ENCODE results near the gene ZNF157.
"Not testable (repeated sequence)": the region's sequence is repeated elsewhere in the genome, so short reads cannot be mapped to it uniquely, and the experiment has no call there.

Gene ZNF157

DNA sequence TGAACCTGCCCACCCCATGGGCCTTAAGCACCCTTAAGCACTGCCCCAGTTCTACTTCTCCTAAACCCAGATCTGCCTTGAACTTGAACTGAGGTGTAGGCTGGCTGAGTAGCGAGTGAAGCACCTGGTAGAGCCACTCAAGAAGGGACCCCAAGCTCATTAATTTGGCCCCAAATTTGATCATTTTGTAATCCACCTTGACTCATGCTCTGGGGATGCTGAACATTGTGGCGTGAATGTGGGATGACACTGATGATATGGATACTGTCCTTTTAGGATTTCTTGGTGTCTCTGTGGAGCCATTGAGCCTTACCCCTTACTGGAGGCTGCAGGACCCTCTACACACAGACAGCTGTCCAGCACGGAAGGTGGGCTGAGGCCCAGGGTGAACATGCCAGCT lies at the start of gene ZNF157:
Gene ZNF157 (plus strand): TSS at position 301 of the 400 bp plus-strand sequence. CDS start 91 bp downstream, at position 392.
- DNase-seq (ENCODE audit: low read depth, low spot score) = no peak

DNA sequence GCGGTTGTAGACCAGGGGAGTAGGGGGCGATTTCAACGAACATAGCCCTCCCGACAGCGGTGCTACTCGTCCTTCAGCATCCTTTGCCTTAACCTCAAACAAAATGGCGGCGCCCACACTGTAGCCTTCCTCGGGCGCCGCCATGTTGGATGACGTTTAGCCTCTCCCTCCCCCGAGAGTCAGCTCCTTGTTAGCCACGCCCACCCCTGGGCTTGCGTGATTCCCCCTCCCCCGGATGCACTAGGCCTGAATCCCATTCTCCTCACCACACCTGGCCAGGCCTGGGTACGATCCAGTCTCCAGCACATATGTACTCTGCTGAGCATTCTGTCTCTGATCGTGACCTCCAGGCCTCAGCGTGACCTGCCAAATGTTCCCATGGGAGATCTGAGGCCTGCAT lies 49.0 kb upstream of the ZNF157 start:
- peak; percentile 67 for DNase-seq (ENCODE audit: low read depth, low spot score)

DNA sequence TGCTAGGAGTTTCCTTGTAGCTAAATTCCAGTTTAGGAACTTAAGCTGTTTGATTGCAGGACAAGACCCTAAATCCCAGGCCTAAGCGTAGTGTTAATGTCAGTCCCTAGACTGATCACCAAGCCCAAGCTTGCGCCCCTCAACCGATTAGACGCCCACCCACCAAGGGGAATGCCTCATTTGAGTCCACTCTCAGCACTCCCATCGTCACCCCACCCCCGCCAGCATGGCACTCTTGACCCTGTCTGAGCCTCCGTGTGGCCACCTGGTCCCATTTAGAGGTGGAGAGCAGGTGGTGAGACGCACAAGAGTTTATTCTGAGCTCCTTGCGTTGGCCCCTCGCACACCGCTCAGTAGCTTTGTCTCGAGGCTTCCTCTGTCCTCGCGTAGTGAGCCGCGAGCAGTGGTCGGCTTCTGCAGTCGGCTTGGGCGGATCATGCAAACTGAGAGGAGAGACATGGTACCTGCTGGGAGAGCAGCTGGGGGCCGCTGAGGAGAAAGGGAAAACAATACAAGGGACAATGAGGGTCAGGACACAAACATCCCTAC lies 48.5 kb upstream of the ZNF157 start:
- DNase-seq (ENCODE audit: low read depth, low spot score) = no peak

DNA sequence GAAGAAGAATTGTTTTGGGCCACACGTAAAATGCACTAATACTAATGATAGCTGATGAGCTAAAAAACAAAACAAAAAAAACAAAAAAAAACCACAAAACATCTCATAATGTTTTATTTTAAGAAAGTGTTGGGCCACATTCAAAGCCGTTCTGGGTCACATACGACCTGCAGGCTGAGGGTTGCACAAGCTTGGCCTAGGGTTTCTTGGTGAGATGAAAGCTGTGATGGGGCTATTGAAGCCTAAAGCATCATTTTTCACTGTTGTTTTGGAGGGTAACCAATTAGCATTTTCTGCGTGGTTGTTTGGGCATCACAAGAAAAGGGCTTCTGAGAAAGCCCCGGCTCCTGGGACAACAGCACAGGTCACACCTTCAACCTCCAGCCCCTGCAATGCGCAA lies 42.5 kb upstream of the ZNF157 start:
- no peak for DNase-seq (ENCODE audit: low read depth, low spot score)

DNA sequence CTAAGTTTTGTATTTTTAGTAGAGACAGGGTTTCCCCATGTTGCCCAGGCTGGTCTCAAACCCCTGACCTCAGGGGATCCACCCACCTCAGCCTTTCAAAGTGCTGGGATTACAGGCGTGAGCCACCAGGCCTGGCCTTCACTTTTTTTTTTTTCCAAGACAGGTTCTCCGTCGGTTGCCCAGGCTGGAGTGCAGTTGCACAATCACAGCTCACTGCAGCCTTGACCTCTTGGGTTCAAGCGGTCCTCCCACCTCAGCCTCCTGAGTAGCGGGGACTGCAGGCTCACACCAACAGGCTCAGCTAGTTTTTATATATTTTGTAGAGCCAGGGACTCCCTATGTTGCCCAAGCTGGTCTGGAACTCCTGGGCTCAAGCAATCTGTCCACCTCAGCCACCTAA lies 37.6 kb upstream of the ZNF157 start:
- DNase-seq (ENCODE audit: low read depth, low spot score) = not testable (repeated sequence)

DNA sequence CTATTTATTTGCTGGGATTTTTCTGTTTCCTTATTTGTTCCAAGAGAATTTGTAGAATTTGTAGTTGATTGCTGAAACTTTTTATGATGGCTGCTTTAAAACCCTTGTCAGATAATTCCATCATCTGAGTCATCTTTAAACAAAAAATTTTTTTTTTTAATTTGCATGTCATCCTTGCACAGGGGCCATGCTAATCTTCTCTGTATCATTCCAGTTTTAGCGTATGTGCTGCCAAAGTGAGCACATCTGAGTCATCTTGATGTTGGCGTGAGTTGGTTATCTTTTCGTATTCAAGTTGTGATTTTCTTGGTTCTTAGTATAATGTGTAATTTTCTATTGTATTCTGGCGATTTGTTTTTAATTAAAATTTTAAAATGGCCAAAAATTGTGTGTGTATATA lies 18.7 kb upstream of the ZNF157 start:
- DNase-seq (ENCODE audit: low read depth, low spot score) = no peak

DNA sequence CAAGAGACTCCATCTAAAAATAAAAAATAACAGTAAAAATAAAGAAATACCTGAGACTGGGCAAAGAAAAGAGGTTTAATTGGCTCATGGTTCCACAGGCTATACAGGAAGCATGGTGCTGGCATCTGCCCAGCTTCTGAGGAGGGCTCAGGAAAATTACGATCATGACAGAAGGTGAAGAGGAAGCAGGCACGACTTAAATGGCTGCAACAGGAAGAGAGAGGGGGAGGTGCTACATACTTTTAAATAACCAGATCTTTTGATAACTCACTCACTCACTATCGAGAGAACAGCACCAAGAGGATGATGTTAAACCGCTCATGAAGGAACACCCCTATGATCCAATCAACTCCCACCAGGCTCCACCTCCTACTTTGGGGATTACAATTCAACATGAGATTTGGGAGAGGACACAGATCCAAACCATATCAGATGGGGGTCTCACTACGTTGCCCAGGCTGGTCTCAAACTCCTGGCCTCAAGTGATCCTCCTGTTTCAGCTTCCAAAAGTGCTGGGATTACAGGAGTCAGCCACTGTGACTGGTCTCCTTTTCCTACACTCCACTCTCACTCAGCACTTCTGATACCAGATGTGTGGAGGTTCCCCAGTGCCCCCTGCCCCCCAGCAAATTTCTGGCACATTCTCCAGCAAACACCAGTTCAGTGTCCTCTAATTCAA lies 11.9 kb upstream of the ZNF157 start:
- DNase-seq (ENCODE audit: low read depth, low spot score) = no peak

DNA sequence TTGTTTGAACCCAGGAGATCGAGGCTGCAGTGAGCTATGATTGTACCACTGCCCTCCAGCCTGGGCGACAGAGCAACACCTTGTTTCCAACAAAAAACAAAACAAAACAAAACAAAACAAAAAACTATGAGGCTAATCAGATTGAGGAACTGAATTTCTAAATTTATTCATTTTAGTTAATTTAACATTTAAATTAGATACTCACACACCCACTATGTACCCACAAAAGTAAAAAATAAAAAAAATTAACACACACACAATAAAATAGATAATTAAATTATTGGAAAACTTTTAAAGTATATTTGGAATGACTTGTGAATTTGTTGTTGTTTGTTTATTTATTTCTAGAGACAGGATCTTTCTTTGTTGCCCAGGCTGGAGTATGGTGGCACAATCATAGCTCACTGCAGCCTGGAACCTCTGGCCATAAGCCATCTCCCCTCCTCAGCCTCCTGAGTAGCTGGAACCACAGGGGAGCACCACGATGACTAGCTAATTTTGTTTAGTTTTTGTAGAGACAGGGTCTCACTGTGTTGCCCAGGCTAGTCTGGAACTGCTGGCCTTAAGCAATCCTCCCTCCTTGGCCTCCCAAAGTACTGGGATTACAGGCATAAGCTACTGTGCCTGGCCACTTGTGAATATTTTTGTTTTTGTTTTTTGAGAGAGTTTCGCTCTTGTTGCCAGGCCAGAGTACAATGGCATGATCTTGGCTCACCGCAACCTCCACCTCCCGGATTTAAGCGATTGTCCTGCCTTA lies 9.8 kb upstream of the ZNF157 start:
- peak; percentile 11 for DNase-seq (ENCODE audit: low read depth, low spot score)

DNA sequence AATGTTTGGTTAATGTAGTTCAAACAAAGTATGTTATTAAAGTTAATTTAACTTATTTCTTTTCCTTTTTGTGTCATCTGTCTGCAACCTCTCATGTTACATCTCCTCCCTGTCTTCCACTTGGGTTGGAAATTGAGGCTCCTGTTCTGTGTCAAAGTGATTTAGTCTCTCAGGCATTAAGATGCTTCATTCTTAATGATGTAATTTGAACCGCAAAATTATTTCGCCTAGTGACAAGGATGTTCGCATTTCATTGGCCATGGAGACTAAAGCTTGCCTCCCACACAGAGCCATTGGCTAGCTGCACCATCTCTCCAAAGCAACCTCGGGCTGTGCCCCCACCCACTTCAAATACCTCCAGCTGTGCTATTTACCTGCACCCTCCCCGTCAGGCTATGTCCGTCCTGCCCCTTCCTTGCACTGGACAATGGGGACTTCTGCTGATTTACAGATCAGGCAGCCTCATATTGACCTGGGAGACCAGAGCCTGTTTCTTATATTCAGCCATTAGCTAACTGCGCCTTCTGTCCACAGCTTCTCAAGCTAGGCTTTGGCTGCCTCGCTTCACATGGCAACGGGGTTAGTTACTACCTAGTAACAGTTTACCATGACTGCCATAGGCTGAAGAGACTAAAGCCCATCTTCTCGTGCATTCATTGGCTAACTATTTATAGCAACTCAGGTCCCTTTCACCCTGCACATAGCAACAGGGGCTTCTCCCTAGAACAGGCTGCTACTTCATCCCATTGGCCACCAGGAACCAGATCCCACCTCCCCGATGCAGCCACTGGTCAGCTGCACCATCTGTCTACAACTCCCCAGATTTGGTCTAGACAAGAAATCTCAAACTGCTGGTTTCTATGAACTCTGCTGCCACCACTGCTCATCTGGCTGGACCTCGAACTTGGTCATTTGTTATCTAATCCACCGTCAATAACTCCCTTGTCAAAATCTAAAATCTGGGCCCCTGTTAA lies 8.6 kb upstream of the ZNF157 start:
- peak; percentile 95 for DNase-seq (ENCODE audit: low read depth, low spot score)

DNA sequence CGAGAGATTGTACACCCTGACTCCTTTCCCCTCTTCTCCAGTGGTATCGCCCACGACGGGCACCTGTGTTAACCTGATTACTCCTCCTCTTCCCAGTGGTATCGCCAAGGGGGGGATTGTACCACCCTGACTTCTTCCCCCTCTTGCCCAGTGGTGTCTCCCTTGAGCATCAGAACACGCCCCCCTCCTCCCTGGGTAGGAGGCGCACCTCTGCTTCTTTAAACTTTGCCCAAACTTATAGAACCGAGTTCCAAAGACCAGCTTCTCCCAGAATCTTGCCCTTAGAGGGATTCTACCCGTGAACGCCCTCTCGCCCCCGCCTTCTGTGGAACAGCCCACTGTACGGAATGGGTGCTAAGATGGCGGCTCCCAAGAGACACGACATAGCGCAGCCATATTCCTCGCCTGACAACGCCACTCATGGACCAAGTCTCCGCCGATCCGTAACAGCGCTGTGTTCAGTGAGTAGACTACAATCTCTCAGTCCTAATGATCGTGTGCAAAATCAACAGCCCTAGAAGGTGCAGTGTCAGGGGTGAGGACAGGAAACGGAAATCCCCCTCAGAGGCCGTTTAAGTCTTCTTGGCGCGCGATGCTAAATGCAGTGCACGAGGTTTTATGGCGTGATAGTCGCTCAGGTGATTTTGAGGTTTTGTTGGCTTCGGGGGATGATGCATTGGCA lies 4.2 kb upstream of the ZNF157 start:
- DNase-seq (ENCODE audit: low read depth, low spot score) = peak; percentile 85

DNA sequence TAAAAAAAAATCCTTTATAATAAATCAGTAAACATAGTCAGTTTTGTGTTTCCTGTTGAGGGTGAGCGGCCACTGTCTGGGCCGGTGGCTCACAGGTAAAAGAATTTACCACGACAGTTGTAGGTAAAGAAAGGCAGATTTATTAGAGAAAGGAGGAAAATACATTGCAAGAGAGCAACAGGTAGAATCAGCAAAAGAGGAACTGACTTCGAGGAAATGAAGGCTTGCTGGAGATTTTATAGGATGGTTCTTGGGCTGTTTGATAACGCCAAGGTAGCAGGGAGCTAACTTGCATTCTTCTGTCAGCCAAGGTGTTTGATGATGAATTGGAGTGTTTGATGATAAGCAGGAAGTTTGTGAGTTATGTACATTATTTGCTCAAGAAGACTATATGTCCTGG lies 2.8 kb downstream of the ZNF157 start:
- DNase-seq (ENCODE audit: low read depth, low spot score) = no peak

DNA sequence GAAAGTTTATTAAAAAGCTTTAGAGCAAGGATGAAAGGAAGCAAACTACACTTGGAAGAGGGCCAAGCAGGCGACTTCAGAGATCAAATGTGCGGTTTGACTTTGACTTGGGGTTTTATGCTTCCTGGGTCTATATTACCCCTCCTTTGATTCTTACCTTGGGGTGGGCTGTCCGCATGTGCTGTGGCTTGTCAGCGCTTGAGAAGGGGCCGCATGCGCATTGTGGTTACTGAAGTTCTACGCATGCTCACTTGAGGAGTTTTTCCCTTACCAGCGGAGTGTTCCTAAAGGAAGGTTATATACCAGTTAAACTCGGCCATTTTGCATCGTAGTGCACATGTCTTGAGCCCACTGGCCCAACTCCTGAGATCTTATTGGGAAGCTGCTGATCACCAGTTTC lies 9.9 kb downstream of the ZNF157 start:
- DNase-seq (ENCODE audit: low read depth, low spot score) = no peak

DNA sequence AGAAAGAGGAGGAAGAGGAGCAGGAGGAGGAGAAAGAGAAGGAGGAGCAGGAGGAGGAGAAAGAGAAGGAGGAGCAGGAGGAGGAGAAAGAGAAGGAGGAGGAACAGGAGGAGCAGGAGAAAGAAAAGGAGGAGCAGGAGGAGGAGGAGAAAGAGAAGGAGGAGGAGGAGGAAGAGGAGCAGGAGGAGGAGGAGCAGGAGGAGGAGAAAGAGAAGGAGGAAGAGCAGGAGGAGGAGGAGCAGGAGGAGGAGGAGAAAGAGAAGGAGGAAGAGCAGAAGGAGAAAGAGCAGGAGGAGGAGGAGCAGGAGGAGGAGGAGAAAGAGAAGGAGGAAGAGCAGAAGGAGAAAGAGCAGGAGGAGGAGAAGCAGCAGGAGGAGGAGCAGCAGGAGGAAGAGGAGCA lies 10.5 kb downstream of the ZNF157 start:
- DNase-seq (ENCODE audit: low read depth, low spot score) = not testable (repeated sequence)

DNA sequence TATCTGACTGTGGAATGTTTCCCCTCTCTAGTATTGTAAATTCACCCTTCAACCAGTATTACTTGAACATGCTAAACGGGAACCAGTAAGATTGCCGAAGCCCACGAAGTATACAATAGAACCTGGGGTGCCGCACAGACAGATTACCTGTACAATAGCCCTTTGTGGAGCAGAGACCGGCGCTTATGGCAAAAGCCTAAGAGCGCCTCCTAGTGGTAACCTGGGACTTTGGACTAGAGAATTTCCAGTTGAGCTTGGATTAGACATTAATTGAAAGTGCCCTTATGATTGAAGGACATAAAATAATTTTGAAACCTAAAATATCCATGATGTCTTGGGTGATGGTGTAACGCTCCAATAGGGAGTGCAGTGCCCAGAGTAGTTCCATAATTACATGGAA lies 14.1 kb downstream of the ZNF157 start:
- DNase-seq (ENCODE audit: low read depth, low spot score) = peak; percentile 73

DNA sequence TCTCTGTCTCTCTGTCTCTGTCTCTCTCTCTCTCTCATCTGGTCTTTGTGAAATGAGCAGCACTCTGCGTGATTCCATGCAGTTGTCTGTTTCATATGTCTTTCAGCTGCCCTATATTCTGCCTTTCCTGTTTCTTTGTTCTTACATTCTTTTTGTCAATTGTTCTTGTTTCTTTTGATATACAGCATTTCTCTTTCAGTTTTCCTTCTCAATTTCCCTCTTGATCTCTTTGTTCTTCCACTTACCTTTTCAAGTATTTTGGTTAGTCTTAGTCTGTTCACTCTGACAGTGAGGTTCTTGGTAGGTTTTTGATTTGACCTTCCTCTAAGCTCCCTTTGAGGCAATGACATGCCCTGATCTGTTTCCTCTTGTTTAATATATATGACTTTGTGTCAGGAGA lies 20.4 kb downstream of the ZNF157 start:
- no peak for DNase-seq (ENCODE audit: low read depth, low spot score)

DNA sequence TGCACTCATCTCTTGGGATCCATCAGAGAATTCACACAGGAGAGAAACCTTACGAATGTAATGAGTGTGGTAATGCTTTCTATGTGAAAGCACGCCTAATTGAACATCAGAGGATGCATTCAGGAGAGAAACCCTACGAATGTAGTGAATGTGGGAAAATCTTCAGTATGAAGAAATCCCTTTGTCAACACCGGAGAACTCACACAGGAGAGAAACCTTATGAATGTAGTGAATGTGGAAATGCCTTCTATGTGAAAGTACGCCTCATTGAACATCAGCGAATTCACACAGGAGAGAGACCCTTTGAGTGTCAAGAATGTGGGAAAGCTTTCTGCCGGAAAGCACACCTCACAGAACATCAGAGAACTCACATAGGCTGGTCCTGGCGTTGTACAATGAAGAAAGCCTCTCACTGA lies 42.8 kb downstream of the ZNF157 start:
- no peak for DNase-seq (ENCODE audit: low read depth, low spot score)

DNA sequence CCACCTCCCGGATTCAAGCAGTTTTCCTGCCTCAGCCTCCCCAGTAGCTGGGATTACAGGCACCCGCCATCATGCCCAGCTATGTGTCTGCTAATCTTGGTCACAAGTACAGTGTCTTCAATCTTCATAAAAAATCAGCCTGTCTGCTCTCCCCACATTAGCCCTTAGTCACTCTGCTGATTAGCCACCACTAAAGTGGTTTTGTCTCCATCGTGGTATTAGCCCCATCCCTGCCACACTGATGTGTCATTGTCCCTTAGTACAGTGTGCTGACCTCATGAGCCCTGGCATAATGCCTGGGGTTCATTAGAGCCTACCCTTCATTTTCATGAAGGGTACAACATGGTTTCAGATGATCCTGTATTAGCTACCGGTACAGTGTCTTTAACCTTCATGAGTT lies 49.9 kb downstream of the ZNF157 start:
- DNase-seq (ENCODE audit: low read depth, low spot score) = no peak

DNA sequence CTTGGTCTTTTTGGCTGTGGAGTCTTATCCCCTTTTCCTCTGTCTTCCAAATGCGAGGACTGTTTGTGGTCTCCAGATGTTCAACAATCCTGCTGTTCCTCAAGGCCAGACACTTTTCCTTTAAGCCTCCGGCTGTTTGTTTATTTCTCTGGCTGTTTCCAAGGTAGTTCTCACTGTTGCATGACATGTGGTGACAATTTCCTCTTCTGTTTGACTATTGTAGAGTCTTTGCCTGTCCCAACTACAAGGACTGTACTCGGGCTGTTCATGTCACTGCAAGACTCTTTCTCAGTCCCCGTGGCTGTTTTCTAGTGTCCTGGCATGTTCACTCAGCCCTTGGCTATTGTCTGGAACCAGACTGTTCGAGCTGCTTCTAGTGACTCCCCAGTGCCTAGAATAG lies 50.6 kb downstream of the ZNF157 start:
- no peak for DNase-seq (ENCODE audit: low read depth, low spot score)

DNA sequence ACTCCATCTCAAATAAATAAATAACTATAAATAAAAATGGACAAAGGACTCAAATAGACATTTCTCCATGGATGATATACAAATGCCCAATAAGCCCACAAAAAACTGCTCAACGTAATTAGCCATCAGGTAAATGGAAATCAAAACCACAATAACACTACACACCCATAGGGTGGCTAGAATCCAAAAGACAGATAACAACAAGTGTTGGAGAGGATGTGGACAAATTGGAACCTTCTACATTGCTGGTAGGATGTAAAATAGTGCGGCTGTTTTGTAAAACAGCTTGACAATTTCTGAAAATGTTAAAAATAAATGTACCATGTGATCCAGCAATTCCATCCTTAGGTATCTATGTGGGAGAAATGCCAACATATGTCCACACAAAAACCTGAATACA lies 52.1 kb downstream of the ZNF157 start:
- no peak for DNase-seq (ENCODE audit: low read depth, low spot score)

DNA sequence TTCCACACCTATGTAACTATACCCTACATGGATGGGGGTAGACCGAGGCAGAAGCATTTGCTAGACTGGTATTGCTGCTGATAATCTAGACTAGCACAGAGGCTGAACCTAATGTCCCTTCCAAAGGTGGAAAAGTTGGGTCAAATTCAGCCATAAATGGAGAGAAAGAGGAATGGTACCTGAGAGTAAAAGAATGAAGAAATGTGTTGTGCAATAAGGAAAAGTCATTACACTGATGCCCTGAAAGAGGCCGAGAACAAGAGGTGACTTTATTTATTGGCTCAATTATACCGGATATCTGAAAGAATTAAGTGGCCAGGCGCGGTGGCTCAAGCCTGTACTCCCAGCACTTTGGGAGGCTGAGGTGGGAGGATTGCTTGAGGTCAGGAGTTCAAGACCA lies 60.5 kb downstream of the ZNF157 start:
- no peak for DNase-seq (ENCODE audit: low read depth, low spot score)

DNA sequence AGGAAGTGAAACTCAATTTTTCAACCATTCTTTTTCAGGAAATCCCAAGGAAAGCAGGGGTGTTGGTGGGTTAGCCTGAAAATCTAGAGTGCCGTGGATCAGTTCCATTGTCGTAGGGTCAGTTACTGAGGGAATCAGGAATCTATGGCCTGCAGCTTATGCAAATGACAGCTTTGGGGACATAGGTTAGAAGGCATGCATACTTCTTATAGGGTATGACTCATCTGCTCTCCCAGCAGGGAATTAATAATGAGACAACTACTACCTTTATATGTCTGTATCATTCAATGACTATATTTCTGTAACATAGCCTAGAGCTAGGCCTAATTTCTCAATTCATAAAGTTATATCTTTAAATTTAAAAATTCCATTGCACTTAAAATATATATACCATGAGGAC lies 76.1 kb downstream of the ZNF157 start:
- DNase-seq (ENCODE audit: low read depth, low spot score) = no peak

Data from astrocyte of the hippocampus (primary cell).